ENCODE results near the gene C18orf32.
"Not testable (repeated sequence)": the region's sequence is repeated elsewhere in the genome, so short reads cannot be mapped to it uniquely, and the experiment has no call there.

The C18orf32 gene

GRCh38 chr18:49500201-49500921 lies 13.3 kb upstream of the C18orf32 start:
- peak; percentile 62 for DNase-seq (ENCODE audit: low spot score)

- no peak for DNase-seq (ENCODE audit: low spot score)
Measured at GRCh38 chr18:49499046-49499637, 12.1 kb upstream of the C18orf32 start.

GRCh38 chr18:49495480-49495879 lies 8.4 kb upstream of the C18orf32 start:
- DNase-seq (ENCODE audit: low spot score) = no peak

- no peak for DNase-seq (ENCODE audit: low spot score)
Measured at GRCh38 chr18:49495076-49495475, 8.0 kb upstream of the C18orf32 start.

- DNase-seq (ENCODE audit: low spot score) = no peak
Measured at GRCh38 chr18:49494660-49495059, 7.6 kb upstream of the C18orf32 start.

- no peak for DNase-seq (ENCODE audit: low spot score)
Measured at GRCh38 chr18:49492694-49493033, 5.6 kb upstream of the C18orf32 start.

GRCh38 chr18:49491857-49492693 lies 5.0 kb upstream of the C18orf32 start, which contains the start of gene RPL17:
Gene RPL17, minus strand, starts transcription at chr18:49492465.
- peak; percentile 99 for DNase-seq (ENCODE audit: low spot score)

GRCh38 chr18:49491534-49491856 lies 4.5 kb upstream of the C18orf32 start:
- no peak for DNase-seq (ENCODE audit: low spot score)

- no peak for DNase-seq (ENCODE audit: low spot score)
Measured at GRCh38 chr18:49490246-49490762, 3.3 kb upstream of the C18orf32 start.

GRCh38 chr18:49487711-49488310 lies 777 bp upstream of the C18orf32 start:
- peak; percentile 45 for DNase-seq (ENCODE audit: low spot score)

GRCh38 chr18:49486606-49486952 lies 455 bp downstream of the C18orf32 start:
- DNase-seq (ENCODE audit: low spot score) = no peak

- DNase-seq (ENCODE audit: low spot score) = no peak
Measured at GRCh38 chr18:49486134-49486533, 900 bp downstream of the C18orf32 start.

GRCh38 chr18:49483198-49483597 lies 3.8 kb downstream of the C18orf32 start:
- no peak for DNase-seq (ENCODE audit: low spot score)

GRCh38 chr18:49481907-49482306 lies 5.1 kb downstream of the C18orf32 start:
- no peak for DNase-seq (ENCODE audit: low spot score)

- DNase-seq (ENCODE audit: low spot score) = no peak
Measured at GRCh38 chr18:49481317-49481716, 5.7 kb downstream of the C18orf32 start.

GRCh38 chr18:49479381-49480137 lies 7.5 kb downstream of the C18orf32 start:
- no peak for DNase-seq (ENCODE audit: low spot score)

GRCh38 chr18:49476664-49477411 lies 10.2 kb downstream of the C18orf32 start:
- peak; percentile 55 for DNase-seq (ENCODE audit: low spot score)

GRCh38 chr18:49474935-49475334 lies 12.1 kb downstream of the C18orf32 start:
- not testable (repeated sequence) for DNase-seq (ENCODE audit: low spot score)

- no peak for DNase-seq (ENCODE audit: low spot score)
Measured at GRCh38 chr18:49473721-49474120, 13.3 kb downstream of the C18orf32 start.

GRCh38 chr18:49472459-49472858 lies 14.6 kb downstream of the C18orf32 start:
- no peak for DNase-seq (ENCODE audit: low spot score)

GRCh38 chr18:49471532-49471931 lies 15.5 kb downstream of the C18orf32 start:
- no peak for DNase-seq (ENCODE audit: low spot score)

Measured in cerebellar cortex (tissue), 1 donor.